SKM-1 treated with dmso at 0.1 percent for 144 hours (cell line): Measurements from ENCODE around the gene MAP1S.
A peak's percentile ranks its signal among the peaks of the same experiment; 100 is the strongest.
"Not testable (repeated sequence)": the region's sequence is repeated elsewhere in the genome, so short reads cannot be mapped to it uniquely, and the experiment has no call there.

Source experiments
- DNase-seq: peaks from one replicate; lab custom pipeline; 2025; ENCODE audit not compliant: unreplicated experiment; lab: John Stamatoyannopoulos, UW

The MAP1S gene

GRCh38 chr19:17762505-17763229, 43.4 kb downstream of the MAP1S start:
- DNase-seq = peak; percentile 34

DNA sequence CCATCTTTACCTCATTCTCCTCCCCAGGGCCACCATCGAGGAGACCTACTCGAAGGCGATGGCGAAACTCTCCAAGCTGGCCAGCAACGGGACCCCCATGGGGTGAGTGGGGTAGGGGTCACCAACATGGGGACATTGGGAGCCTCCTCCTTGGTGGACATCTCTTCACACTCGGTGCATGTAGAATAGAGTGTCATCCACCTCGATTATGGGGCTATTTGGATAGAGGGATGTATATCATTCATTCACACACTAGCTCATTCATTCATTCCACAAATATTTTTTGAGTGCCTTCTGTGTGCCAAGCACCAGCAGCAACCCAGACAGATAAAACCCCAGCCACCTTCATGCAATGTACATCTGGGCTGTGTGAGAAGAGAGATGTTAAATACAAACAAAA, 45.1 kb downstream of the MAP1S start:
- DNase-seq = no peak

DNA sequence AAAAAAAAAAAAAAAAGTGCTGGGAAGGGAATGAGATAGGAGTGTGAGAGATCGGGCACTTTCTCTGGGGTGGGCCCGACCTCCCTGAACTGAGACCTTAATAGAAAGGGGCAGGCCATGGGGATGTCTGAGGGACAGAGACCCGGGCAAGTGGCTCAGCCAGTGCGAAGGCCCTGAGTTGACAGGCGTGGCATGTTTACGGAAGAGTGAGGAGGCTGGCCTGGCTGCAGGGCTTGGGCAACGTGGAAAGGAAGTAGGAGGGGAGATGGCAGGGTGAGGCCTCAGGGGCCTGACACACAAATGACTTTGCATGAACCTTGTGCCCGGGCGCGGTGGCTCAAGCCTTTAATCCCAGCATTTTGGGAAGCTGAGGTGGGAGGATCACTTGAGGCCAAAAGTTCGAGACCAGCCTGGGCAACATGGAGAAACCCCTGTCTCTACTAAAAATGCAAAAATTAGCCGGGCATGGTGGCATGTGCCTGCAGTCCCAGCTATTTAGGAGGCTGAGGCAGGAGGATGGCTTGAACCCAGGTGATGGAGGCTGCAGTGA, 45.9 kb downstream of the MAP1S start:
- peak; percentile 73 for DNase-seq

- no peak for DNase-seq
Observed at GRCh38 chr19:17766543-17767131, 47.4 kb downstream of the MAP1S start.

DNA sequence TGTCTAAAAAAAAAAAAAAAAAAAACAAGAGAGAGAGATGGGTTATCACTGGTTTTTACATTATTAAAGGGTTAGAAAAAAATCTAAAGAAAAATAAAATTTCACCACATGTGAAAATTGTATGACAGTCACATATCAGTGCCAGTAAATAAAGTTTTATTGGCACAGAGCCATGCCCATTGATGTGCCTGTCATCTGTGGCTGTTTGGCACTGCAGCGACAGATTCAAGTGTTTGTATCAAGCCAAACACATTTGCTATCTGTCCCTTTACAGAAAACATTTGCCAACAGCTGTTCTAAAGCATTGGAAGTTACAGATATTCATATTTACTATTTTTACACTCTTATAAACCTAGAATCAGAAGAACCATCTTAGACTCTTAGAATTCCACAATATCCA, 48.3 kb downstream of the MAP1S start:
- no peak for DNase-seq

DNA sequence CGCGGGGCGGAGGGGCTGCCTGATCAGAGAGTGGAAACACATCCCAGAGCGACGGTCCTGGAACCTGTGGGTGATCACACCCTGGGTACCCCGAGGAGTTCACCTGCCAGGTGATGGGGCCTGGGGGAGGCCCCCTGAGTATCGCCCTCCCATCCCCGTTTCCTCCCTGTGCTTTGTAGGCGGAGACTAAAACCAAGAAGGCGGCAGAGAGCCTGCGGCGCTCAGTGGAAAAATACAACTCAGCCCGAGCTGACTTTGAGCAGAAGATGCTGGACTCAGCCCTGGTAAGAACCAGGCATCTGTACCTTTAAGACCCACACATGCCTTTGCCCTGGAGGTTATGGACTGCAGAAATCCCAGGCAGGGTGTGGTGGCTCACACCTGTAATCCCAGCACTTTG, 51.3 kb downstream of the MAP1S start:
- no peak for DNase-seq

DNA sequence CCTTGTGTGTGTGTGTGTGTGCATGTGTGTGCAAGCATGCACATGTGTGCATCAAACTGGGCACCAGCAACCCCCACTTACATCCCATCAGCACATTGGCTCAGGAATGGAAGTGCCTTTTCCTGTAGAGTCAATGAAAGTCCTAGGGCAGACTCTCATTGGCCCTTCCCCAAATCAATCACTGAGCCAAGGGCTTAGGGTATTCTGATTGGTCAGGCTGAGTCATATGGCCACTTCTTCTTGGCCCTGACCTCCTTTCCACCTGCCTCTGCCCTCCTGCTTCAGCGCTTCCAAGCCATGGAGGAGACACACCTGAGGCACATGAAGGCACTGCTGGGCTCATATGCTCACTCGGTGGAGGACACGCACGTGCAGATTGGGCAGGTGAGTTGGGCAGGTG, 52.9 kb downstream of the MAP1S start:
- no peak for DNase-seq

- peak; percentile 30 for DNase-seq
Observed at GRCh38 chr19:17775245-17775927, 56.1 kb downstream of the MAP1S start.

- DNase-seq = no peak
Observed at GRCh38 chr19:17775991-17776803, 56.9 kb downstream of the MAP1S start.

- not testable (repeated sequence) for DNase-seq
Observed at GRCh38 chr19:17777840-17778239, 58.6 kb downstream of the MAP1S start.

- no peak for DNase-seq
Observed at GRCh38 chr19:17778251-17778967, 59.1 kb downstream of the MAP1S start.

- DNase-seq = no peak
Observed at GRCh38 chr19:17778968-17779929, 60.0 kb downstream of the MAP1S start.

DNA sequence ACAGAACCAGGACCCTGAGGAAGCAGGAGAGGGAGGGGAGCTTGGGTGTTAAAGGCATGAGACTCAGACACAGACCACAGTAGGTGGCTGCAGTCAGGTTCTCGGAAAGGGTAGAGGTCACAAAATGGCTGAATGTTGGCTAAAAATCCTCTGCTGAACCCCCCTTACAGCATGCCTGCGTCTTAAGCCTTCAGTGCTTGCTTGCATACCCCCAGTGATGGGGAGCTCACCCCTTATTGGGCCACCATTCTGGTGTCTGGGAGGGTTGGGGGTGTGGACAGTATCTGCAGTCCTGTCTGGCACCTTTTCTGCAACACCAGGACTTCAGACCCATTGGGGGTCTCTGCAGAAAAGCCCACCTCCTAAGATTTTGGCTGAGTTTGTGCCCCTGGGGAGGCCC, 61.5 kb downstream of the MAP1S start:
- no peak for DNase-seq

GRCh38 chr19:17783721-17784120, 64.4 kb downstream of the MAP1S start:
- DNase-seq = not testable (repeated sequence)
